HepG2 (cell line): ENCODE results near the gene MYL9. TPM values are rescaled to one million over a fixed set of nuclear protein-coding genes. Genes with fewer than 3 reads are reported as not detected.

ENCODE experiments used
- CCDC6 ChIP-seq: sonication (generic); formaldehyde crosslinking; IDR thresholded peaks from 2 replicates; pipeline ENCODE4 v1.8.1; 2022; ENCODE audit warnings: mild to moderate bottlenecking, missing genetic modification reagents, moderate library complexity
- NFIC ChIP-seq: IDR thresholded peaks from 2 replicates; pipeline ENCODE4 v1.6.1; 2012; ENCODE audit warnings: mild to moderate bottlenecking, low read length, inconsistent platforms
- SMARCE1 ChIP-seq: fragments of 450-650 bp; IDR thresholded peaks from 2 replicates; pipeline ENCODE4 v1.6.1; 2017; ENCODE audit warnings: borderline replicate concordance
- SMYD3 ChIP-seq: sonication (generic); formaldehyde crosslinking; IDR thresholded peaks from 2 replicates; pipeline ENCODE4 v1.8.1; 2023; ENCODE audit warnings: mild to moderate bottlenecking, missing genetic modification reagents
- ZBTB20 ChIP-seq: sonication (generic); formaldehyde crosslinking; IDR thresholded peaks from 2 replicates; pipeline ENCODE4 v1.8.1; 2023; ENCODE audit warnings: missing genetic modification reagents, low read depth, mild to moderate bottlenecking, borderline replicate concordance
- ZBTB21 ChIP-seq: sonication (generic); formaldehyde crosslinking; IDR thresholded peaks from 2 replicates; pipeline ENCODE4 v1.4.0; 2020; ENCODE audit warnings: missing genetic modification reagents
- ZBTB38 ChIP-seq: sonication (generic); formaldehyde crosslinking; IDR thresholded peaks from 2 replicates; pipeline ENCODE4 v1.5.1; 2020; ENCODE audit warnings: mild to moderate bottlenecking, missing genetic modification reagents
- ZFYVE20 ChIP-seq: sonication (generic); formaldehyde crosslinking; IDR thresholded peaks from 2 replicates; pipeline ENCODE4 v1.8.0; 2023; ENCODE audit warnings: low read depth, mild to moderate bottlenecking, moderate library complexity, missing genetic modification reagents, borderline replicate concordance
- ZMYM3 ChIP-seq: sonication (generic); formaldehyde crosslinking; IDR thresholded peaks from 2 replicates; pipeline ENCODE4 v1.5.1; 2020; ENCODE audit warnings: mild to moderate bottlenecking, missing genetic modification reagents
- ZNF510 ChIP-seq: sonication (generic); formaldehyde crosslinking; IDR thresholded peaks from 2 replicates; pipeline ENCODE4 v1.4.0; 2020; ENCODE audit warnings: low read depth, mild to moderate bottlenecking, missing genetic modification reagents
- ZNF543 ChIP-seq: sonication (generic); formaldehyde crosslinking; IDR thresholded peaks from 2 replicates; pipeline ENCODE4 v1.4.0; 2020; ENCODE audit warnings: mild to moderate bottlenecking, missing genetic modification reagents
- ZNF652 ChIP-seq: IDR thresholded peaks from 2 replicates; pipeline ENCODE4 v1.6.1; 2016; ENCODE audit warnings: low read depth, borderline replicate concordance
- polyA plus RNA-seq, 8 experiments: library from polyadenylated mRNA; depleted of rRNA in 3 of 8; stranded (reverse) in 7 of 8; unstranded in 1 of 8; fragments of >200 nt; fragmentation: Illumina TruSeq in 4 of 8; extraction: Trizol in 4 of 8; gene quantifications; 2 replicates each; pipeline versions ENCODE4 v1.2.1 to v1.2.3, GENCODE V29; 2011 to 2016; ENCODE audit warnings: low read depth in 4 of 8, missing spikeins in 1 of 8, mixed read lengths in 1 of 8; ENCODE audit not compliant: insufficient read depth in 1 of 8
- total RNA-seq, 5 experiments: library from RNA; depleted of rRNA; stranded (reverse); fragments of >200 nt; fragmentation: Illumina TruSeq; extraction: Trizol; gene quantifications; 2 replicates each; pipeline ENCODE4 v1.2.3, GENCODE V29; 2016; ENCODE audit warnings: low read depth in 1 of 5
- TF ChIP-seq, protein P1 (sequence below): sonication (generic); formaldehyde crosslinking; IDR thresholded peaks from 2 replicates; pipeline ENCODE4; 2020; ENCODE audit warnings: missing genetic modification reagents, mild to moderate bottlenecking, borderline replicate concordance
- TF ChIP-seq, protein P2 (sequence below): sonication (generic); formaldehyde crosslinking; IDR thresholded peaks from 2 replicates; pipeline ENCODE4 v1.8.1; 2022; ENCODE audit warnings: mild to moderate bottlenecking, missing genetic modification reagents
- TF ChIP-seq, protein P3 (sequence below): sonication (generic); formaldehyde crosslinking; conservative IDR thresholded peaks from 2 replicates; pipeline ENCODE4 v1.8.0; 2022; ENCODE audit warnings: missing genetic modification reagents
- TF ChIP-seq, protein P4 (sequence below): sonication (generic); formaldehyde crosslinking; IDR thresholded peaks from 2 replicates; pipeline ENCODE4 v1.5.0; 2020; ENCODE audit warnings: mild to moderate bottlenecking, missing genetic modification reagents, borderline replicate concordance

The MYL9 gene
- total and polyA plus RNA-seq, 2 of the 13 experiments (the other 11 are each of a cell fraction or from before 2014, with no cell fraction given): 0.87 to 2.2 TPM

DNA sequence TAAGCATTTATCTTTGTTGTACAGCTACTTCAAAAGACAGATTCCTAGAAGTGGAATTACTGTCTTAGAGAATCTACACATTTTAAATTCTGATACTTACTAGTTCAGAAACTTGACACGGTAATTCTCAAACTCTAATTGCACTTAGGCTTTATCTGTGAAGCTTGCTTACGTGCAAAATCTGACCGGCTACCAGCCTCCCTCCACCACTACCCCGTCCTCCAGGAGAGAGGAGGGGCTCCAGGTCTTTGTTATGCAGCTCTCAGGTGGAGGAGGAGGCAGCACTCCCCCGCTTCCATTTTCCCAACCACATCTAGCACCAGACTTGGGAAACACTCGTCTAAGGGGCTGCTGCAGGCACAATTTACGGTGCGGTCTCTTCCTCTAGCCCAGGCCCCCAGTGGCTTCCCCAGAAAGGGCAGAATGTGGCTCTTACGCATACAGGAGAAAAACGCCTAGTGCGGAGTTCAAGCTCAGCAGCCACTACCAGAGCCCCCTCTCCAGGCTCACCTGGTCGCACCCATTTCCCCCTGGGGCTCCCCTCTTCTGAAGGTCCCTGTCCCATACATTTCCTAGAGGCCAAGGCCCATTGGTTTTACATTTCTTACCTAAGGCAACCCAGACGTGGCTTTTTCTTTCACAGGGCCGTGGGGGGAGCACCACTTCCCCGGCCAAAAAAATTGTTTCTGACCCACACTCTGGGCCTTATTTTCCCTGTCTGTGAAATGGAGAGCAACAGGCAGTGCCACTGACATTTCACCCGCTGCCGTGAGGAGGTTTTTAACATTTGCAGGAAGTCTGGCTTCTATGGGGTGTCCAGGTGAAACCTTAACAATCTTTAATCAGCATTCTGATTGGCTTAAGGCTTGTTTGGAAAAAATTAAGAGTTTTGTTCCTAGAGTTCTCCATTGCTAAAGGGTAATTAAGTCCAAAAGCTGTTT lies 30.5 kb downstream of the MYL9 start (continued):
- TF ChIP-seq, protein P1, sequence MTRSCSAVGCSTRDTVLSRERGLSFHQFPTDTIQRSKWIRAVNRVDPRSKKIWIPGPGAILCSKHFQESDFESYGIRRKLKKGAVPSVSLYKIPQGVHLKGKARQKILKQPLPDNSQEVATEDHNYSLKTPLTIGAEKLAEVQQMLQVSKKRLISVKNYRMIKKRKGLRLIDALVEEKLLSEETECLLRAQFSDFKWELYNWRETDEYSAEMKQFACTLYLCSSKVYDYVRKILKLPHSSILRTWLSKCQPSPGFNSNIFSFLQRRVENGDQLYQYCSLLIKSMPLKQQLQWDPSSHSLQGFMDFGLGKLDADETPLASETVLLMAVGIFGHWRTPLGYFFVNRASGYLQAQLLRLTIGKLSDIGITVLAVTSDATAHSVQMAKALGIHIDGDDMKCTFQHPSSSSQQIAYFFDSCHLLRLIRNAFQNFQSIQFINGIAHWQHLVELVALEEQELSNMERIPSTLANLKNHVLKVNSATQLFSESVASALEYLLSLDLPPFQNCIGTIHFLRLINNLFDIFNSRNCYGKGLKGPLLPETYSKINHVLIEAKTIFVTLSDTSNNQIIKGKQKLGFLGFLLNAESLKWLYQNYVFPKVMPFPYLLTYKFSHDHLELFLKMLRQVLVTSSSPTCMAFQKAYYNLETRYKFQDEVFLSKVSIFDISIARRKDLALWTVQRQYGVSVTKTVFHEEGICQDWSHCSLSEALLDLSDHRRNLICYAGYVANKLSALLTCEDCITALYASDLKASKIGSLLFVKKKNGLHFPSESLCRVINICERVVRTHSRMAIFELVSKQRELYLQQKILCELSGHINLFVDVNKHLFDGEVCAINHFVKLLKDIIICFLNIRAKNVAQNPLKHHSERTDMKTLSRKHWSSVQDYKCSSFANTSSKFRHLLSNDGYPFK: no peak
- TF ChIP-seq, protein P2, sequence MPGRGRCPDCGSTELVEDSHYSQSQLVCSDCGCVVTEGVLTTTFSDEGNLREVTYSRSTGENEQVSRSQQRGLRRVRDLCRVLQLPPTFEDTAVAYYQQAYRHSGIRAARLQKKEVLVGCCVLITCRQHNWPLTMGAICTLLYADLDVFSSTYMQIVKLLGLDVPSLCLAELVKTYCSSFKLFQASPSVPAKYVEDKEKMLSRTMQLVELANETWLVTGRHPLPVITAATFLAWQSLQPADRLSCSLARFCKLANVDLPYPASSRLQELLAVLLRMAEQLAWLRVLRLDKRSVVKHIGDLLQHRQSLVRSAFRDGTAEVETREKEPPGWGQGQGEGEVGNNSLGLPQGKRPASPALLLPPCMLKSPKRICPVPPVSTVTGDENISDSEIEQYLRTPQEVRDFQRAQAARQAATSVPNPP (CRISPR knock-in tag): no peak
- TF ChIP-seq ZBTB38 (CRISPR knock-in tag) (0 out of 2 replicates have a peak, but pooled peaks have one; percentile 34), CCDC6 (no peak), ZNF543 (CRISPR knock-in tag) (peak; percentile 26; the same call in 1 of the 2 replicates), ZFYVE20 (CRISPR knock-in tag) (no peak), ZNF510 (CRISPR knock-in tag) (peak; percentile 67; the same call in 1 of the 2 replicates), ZMYM3 (CRISPR knock-in tag) (peak; percentile 39; the same call in 1 of the 2 replicates), SMARCE1 (no peak), ZBTB20 (CRISPR knock-in tag) (no peak; the same call in 1 of the 2 replicates), NFIC (peak; percentile 45; the same call in 1 of the 2 replicates), SMYD3 (CRISPR knock-in tag) (no peak), ZBTB21 (no peak), ZNF652 (0 out of 2 replicates have a peak, but pooled peaks have one; percentile 2)
- TF ChIP-seq, protein P3, sequence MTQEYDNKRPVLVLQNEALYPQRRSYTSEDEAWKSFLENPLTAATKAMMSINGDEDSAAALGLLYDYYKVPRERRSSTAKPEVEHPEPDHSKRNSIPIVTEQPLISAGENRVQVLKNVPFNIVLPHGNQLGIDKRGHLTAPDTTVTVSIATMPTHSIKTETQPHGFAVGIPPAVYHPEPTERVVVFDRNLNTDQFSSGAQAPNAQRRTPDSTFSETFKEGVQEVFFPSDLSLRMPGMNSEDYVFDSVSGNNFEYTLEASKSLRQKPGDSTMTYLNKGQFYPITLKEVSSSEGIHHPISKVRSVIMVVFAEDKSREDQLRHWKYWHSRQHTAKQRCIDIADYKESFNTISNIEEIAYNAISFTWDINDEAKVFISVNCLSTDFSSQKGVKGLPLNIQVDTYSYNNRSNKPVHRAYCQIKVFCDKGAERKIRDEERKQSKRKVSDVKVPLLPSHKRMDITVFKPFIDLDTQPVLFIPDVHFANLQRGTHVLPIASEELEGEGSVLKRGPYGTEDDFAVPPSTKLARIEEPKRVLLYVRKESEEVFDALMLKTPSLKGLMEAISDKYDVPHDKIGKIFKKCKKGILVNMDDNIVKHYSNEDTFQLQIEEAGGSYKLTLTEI (CRISPR knock-in tag): no peak
- TF ChIP-seq, protein P4, sequence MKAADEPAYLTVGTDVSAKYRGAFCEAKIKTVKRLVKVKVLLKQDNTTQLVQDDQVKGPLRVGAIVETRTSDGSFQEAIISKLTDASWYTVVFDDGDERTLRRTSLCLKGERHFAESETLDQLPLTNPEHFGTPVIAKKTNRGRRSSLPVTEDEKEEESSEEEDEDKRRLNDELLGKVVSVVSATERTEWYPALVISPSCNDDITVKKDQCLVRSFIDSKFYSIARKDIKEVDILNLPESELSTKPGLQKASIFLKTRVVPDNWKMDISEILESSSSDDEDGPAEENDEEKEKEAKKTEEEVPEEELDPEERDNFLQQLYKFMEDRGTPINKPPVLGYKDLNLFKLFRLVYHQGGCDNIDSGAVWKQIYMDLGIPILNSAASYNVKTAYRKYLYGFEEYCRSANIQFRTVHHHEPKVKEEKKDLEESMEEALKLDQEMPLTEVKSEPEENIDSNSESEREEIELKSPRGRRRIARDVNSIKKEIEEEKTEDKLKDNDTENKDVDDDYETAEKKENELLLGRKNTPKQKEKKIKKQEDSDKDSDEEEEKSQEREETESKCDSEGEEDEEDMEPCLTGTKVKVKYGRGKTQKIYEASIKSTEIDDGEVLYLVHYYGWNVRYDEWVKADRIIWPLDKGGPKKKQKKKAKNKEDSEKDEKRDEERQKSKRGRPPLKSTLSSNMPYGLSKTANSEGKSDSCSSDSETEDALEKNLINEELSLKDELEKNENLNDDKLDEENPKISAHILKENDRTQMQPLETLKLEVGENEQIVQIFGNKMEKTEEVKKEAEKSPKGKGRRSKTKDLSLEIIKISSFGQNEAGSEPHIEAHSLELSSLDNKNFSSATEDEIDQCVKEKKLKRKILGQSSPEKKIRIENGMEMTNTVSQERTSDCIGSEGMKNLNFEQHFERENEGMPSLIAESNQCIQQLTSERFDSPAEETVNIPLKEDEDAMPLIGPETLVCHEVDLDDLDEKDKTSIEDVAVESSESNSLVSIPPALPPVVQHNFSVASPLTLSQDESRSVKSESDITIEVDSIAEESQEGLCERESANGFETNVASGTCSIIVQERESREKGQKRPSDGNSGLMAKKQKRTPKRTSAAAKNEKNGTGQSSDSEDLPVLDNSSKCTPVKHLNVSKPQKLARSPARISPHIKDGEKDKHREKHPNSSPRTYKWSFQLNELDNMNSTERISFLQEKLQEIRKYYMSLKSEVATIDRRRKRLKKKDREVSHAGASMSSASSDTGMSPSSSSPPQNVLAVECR (CRISPR knock-in tag): no peak
